HepG2 (cell line): ENCODE measurements around the gene NFE2L1. TPM values are rescaled to one million over a fixed set of nuclear protein-coding genes. Genes with fewer than 3 reads are reported as not detected.

ENCODE experiments used
- GABPA ChIP-seq, 2 experiments: IDR thresholded peaks; 2 replicates each; pipeline ENCODE4 v1.6.1; 2011 to 2016; ENCODE audit warnings: low read depth in 2 of 2, low read length in 1 of 2, missing biosample characterization in 1 of 2, missing genetic modification characterization in 1 of 2
- MAFF ChIP-seq: IDR thresholded peaks from 2 replicates; pipeline ENCODE4 v1.6.1; 2011; ENCODE audit warnings: low read depth, low read length, improper control_type of control experiment
- RBFOX2 ChIP-seq: fragments of 200-400 bp; formaldehyde crosslinking; IDR thresholded peaks from 2 replicates; pipeline ENCODE4 v1.6.1; 2017; ENCODE audit warnings: low read depth, mild to moderate bottlenecking, low read length
- RFXAP ChIP-seq: sonication (generic); formaldehyde crosslinking; IDR thresholded peaks from 2 replicates; pipeline ENCODE4 v1.4.0; 2020; ENCODE audit warnings: missing genetic modification reagents, borderline replicate concordance
- SNRNP70 ChIP-seq: fragments of 200-400 bp; formaldehyde crosslinking; IDR thresholded peaks from 2 replicates; pipeline ENCODE4 v1.6.1; 2017; ENCODE audit warnings: mild to moderate bottlenecking, low read depth, low read length, moderate library complexity
- SUZ12 ChIP-seq: fragments of 150-350 bp; IDR thresholded peaks from 2 replicates; pipeline ENCODE4 v1.6.1; 2014; ENCODE audit warnings: low read depth, low read length
- TEAD2 ChIP-seq: sonication (generic); formaldehyde crosslinking; IDR thresholded peaks from 2 replicates; pipeline ENCODE4 v1.9.0; 2021; ENCODE audit warnings: missing genetic modification reagents
- ZBTB1 ChIP-seq: sonication (generic); formaldehyde crosslinking; IDR thresholded peaks from 2 replicates; pipeline ENCODE4 v1.4.0; 2020; ENCODE audit warnings: missing genetic modification reagents, borderline replicate concordance
- ZFX ChIP-seq: sonication (generic); formaldehyde crosslinking; IDR thresholded peaks from 2 replicates; pipeline ENCODE4 v1.4.0; 2020; ENCODE audit warnings: mild to moderate bottlenecking, low read depth, missing genetic modification reagents, moderate library complexity
- ZNF350 ChIP-seq: sonication (generic); formaldehyde crosslinking; IDR thresholded peaks from 2 replicates; pipeline ENCODE4 v1.4.0; 2020; ENCODE audit warnings: mild to moderate bottlenecking, low read depth, missing genetic modification reagents, borderline replicate concordance
- ZNF792 ChIP-seq: IDR thresholded peaks from 2 replicates; pipeline ENCODE4 v1.6.1; 2016
- ZSCAN21 ChIP-seq: sonication (generic); formaldehyde crosslinking; IDR thresholded peaks from 2 replicates; pipeline ENCODE4 v1.8.0; 2022; ENCODE audit warnings: mild to moderate bottlenecking, missing genetic modification reagents, moderate library complexity, borderline replicate concordance
- polyA plus RNA-seq, 8 experiments: library from polyadenylated mRNA; depleted of rRNA in 3 of 8; stranded (reverse) in 7 of 8; unstranded in 1 of 8; fragments of >200 nt; fragmentation: Illumina TruSeq in 4 of 8; extraction: Trizol in 4 of 8; gene quantifications; 2 replicates each; pipeline versions ENCODE4 v1.2.1 to v1.2.3, GENCODE V29; 2011 to 2016; ENCODE audit warnings: low read depth in 4 of 8, missing spikeins in 1 of 8, mixed read lengths in 1 of 8; ENCODE audit not compliant: insufficient read depth in 1 of 8
- total RNA-seq, 5 experiments: library from RNA; depleted of rRNA; stranded (reverse); fragments of >200 nt; fragmentation: Illumina TruSeq; extraction: Trizol; gene quantifications; 2 replicates each; pipeline ENCODE4 v1.2.3, GENCODE V29; 2016; ENCODE audit warnings: low read depth in 1 of 5
- TF ChIP-seq, protein P1 (sequence below): sonication (generic); formaldehyde crosslinking; IDR thresholded peaks from 2 replicates; pipeline ENCODE4 v1.5.0; 2020; ENCODE audit warnings: mild to moderate bottlenecking, missing genetic modification reagents
- TF ChIP-seq, protein P2 (sequence below): sonication (generic); formaldehyde crosslinking; IDR thresholded peaks from 2 replicates; pipeline ENCODE4 v1.5.1; 2020; ENCODE audit warnings: mild to moderate bottlenecking, missing genetic modification reagents, borderline replicate concordance
- TF ChIP-seq, protein P3 (sequence below): sonication (generic); formaldehyde crosslinking; IDR thresholded peaks from 2 replicates; pipeline ENCODE4 v1.4.0; 2020; ENCODE audit warnings: missing genetic modification reagents
- TF ChIP-seq, protein P4 (sequence below): sonication (generic); formaldehyde crosslinking; IDR thresholded peaks from 2 replicates; pipeline ENCODE4 v1.5.0; 2020; ENCODE audit warnings: mild to moderate bottlenecking, missing genetic modification reagents
- TF ChIP-seq, protein P5 (sequence below): fragments of 450-650 bp; IDR thresholded peaks from 2 replicates; pipeline ENCODE4 v1.6.1; 2017
- TF ChIP-seq, protein P6 (sequence below): sonication (generic); formaldehyde crosslinking; IDR thresholded peaks from 2 replicates; pipeline ENCODE4 v1.4.0; 2020; ENCODE audit warnings: mild to moderate bottlenecking, missing genetic modification reagents

Gene NFE2L1
- total and polyA plus RNA-seq, 2 of the 13 experiments (the other 11 are each of a cell fraction or from before 2014, with no cell fraction given): 67.0 to 234 TPM

DNA sequence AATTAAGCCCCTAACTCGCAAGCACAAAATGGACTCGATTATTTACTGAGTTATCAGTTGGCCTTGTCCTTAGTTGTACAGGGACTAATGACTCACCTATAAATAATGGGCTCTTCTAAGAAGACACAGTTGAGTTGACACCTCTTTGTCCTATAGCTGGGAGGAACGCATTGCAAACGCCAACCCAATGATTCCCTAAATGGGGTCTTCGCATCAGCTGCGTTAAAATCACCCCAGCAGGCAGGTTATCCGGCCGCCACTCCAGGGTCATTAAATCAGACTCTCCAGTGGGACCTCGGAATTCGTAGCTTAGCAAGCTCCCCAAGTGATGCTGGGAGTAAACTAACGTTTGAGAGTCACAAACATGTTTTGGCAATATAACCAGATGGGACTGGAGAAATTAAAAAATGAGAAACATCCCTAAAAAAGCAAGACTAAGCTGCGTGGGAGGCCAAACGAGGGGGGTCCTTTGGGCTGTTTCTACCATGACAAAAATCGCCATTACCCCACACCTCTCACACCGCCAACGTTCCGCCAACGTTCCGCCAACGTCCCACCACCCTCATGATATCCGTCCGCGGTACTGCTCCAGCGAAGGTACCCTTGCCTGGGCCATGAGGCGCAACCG is 932 bp upstream of the NFE2L1 start (continued):
- TF ChIP-seq, protein P1, sequence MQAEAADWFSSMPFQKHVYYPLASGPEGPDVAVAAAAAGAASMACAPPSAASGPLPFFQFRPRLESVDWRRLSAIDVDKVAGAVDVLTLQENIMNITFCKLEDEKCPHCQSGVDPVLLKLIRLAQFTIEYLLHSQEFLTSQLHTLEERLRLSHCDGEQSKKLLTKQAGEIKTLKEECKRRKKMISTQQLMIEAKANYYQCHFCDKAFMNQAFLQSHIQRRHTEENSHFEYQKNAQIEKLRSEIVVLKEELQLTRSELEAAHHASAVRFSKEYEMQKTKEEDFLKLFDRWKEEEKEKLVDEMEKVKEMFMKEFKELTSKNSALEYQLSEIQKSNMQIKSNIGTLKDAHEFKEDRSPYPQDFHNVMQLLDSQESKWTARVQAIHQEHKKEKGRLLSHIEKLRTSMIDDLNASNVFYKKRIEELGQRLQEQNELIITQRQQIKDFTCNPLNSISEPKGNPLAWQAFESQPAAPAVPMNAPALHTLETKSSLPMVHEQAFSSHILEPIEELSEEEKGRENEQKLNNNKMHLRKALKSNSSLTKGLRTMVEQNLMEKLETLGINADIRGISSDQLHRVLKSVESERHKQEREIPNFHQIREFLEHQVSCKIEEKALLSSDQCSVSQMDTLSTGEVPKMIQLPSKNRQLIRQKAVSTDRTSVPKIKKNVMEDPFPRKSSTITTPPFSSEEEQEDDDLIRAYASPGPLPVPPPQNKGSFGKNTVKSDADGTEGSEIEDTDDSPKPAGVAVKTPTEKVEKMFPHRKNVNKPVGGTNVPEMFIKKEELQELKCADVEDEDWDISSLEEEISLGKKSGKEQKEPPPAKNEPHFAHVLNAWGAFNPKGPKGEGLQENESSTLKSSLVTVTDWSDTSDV: no peak
- TF ChIP-seq MAFF (no peak), ZNF350 (no peak), ZNF792 (CRISPR knock-in tag) (no peak), ZBTB1 (CRISPR knock-in tag) (no peak), SUZ12 (no peak), SNRNP70 (no peak), ZSCAN21 (CRISPR knock-in tag) (no peak), RFXAP (CRISPR knock-in tag) (no peak), GABPA (IDR thresholded peaks at IDR 0.05; ENCODE audit: low read depth, low read length) (0 out of 2 replicates have a peak, but pooled peaks have one; percentile 19), GABPA (CRISPR knock-in tag; IDR thresholded peaks at IDR 0.05; ENCODE audit: low read depth) (no peak), TEAD2 (no peak), RBFOX2 (no peak), ZFX (CRISPR knock-in tag) (no peak)
- TF ChIP-seq, protein P2, sequence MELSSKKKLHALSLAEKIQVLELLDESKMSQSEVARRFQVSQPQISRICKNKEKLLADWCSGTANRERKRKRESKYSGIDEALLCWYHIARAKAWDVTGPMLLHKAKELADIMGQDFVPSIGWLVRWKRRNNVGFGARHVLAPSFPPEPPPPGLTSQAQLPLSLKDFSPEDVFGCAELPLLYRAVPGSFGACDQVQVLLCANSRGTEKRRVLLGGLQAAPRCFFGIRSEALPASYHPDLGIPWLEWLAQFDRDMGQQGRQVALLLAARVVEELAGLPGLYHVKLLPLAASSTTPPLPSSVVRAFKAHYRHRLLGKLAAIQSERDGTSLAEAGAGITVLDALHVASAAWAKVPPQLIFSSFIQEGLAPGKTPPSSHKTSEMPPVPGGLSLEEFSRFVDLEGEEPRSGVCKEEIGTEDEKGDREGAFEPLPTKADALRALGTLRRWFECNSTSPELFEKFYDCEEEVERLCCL (CRISPR knock-in tag): no peak
- TF ChIP-seq, protein P3, sequence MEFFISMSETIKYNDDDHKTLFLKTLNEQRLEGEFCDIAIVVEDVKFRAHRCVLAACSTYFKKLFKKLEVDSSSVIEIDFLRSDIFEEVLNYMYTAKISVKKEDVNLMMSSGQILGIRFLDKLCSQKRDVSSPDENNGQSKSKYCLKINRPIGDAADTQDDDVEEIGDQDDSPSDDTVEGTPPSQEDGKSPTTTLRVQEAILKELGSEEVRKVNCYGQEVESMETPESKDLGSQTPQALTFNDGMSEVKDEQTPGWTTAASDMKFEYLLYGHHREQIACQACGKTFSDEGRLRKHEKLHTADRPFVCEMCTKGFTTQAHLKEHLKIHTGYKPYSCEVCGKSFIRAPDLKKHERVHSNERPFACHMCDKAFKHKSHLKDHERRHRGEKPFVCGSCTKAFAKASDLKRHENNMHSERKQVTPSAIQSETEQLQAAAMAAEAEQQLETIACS (CRISPR knock-in tag): no peak
- TF ChIP-seq, protein P4, sequence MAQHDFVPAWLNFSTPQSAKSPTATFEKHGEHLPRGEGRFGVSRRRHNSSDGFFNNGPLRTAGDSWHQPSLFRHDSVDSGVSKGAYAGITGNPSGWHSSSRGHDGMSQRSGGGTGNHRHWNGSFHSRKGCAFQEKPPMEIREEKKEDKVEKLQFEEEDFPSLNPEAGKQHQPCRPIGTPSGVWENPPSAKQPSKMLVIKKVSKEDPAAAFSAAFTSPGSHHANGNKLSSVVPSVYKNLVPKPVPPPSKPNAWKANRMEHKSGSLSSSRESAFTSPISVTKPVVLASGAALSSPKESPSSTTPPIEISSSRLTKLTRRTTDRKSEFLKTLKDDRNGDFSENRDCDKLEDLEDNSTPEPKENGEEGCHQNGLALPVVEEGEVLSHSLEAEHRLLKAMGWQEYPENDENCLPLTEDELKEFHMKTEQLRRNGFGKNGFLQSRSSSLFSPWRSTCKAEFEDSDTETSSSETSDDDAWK (CRISPR knock-in tag): no peak
- TF ChIP-seq, protein P5, sequence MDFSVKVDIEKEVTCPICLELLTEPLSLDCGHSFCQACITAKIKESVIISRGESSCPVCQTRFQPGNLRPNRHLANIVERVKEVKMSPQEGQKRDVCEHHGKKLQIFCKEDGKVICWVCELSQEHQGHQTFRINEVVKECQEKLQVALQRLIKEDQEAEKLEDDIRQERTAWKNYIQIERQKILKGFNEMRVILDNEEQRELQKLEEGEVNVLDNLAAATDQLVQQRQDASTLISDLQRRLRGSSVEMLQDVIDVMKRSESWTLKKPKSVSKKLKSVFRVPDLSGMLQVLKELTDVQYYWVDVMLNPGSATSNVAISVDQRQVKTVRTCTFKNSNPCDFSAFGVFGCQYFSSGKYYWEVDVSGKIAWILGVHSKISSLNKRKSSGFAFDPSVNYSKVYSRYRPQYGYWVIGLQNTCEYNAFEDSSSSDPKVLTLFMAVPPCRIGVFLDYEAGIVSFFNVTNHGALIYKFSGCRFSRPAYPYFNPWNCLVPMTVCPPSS: no peak
- TF ChIP-seq, protein P6, sequence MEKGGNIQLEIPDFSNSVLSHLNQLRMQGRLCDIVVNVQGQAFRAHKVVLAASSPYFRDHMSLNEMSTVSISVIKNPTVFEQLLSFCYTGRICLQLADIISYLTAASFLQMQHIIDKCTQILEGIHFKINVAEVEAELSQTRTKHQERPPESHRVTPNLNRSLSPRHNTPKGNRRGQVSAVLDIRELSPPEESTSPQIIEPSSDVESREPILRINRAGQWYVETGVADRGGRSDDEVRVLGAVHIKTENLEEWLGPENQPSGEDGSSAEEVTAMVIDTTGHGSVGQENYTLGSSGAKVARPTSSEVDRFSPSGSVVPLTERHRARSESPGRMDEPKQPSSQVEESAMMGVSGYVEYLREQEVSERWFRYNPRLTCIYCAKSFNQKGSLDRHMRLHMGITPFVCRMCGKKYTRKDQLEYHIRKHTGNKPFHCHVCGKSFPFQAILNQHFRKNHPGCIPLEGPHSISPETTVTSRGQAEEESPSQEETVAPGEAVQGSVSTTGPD (CRISPR knock-in tag): no peak
